Islet precursor cell (in vitro differentiated cells): ENCODE measurements around the gene BMAL2.

Source experiments
- DNase-seq: peaks from one replicate; pipeline ENCODE4 v3.0.0-alpha.2; 2018

BMAL2 gene

DNA sequence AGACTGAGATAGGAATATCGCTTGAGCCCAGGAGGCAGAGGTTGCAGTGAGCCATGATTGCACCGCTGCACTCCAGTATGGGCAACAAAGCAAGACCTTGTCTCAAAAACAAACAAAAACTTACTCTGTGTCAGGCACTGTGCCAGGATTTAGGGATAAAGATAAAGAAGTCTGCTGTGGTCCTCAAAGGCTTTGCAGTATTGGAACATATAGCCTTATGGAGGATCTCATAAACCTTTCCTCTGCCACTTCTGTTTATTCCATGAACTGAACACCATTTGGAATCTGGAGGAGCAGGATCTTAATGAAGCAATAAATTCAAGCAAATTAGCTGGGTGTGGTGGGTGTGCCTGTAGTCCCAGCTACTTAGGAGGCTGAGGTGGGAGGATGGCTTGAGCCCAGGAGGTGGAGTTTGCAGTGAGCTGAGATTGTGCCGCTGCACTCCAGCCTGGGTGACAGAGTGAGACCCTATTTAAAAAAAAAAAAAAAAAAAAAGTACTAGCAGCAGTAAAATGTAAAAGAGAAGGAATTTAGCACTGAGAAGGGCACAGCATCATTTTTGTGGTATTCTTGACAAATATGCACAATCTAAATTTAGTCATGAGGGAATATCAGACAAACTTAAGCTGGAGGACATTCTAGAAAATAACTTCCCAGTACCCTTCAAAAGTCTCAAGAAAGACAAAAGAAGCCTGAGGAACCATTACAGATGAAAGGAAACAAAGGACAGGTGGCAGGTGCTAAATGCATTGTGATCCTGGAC lies 27.1 kb downstream of the BMAL2 start:
- no peak for DNase-seq

DNA sequence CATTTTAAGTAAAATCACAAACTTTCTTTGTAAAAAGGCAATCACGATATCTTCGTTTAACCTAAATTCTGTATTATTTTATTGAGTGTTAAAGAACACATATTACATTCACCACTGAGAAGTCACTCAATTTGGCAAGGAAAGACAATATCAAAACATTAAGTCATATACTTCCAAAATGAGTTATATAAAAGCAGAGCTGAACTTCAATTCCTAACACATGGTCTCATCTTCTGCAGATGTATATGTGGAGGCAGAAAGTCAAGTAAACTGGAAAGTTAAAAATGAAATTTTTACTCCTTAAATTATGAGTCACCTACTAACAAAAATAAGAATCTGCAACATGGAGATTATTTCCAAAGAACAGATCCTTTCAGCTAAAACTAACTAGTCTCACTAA lies 28.7 kb downstream of the BMAL2 start:
- DNase-seq = no peak

DNA sequence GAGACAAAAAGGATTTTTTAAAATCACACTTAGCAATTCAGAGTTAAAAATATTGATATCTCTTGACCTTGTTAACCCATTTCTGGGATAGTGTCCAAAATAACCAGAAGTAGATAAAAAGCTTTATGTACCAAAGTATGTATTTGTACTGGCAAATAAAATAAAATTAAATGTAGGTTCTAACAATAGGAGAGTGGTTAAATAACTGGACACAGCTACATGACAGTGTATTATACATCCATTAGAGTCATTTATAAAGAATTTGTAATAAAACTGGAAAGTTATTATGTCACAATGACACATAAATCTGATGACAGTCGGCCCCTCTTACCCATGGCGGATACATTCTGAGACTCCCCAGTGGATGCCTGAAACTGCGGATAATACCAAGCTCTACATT lies 34.0 kb downstream of the BMAL2 start:
- no peak for DNase-seq

DNA sequence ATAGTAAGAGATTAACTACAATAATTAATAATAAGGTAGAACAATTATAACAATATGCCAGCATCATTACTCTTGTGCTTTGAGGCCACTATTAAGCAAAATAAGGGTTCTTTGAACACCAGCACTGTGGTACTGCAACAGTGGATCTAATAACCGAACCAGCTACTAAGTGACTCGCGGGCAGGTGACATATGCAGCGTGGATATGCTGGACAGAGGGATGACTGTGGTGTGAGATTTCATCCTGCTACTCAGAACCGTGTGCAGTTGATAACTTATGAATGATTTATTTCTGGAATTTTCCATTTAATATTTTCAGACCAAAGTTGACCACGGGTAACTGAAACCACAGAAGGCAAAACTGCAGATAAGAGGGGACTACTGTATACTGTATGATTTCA lies 34.4 kb downstream of the BMAL2 start:
- DNase-seq = peak; percentile 24

DNA sequence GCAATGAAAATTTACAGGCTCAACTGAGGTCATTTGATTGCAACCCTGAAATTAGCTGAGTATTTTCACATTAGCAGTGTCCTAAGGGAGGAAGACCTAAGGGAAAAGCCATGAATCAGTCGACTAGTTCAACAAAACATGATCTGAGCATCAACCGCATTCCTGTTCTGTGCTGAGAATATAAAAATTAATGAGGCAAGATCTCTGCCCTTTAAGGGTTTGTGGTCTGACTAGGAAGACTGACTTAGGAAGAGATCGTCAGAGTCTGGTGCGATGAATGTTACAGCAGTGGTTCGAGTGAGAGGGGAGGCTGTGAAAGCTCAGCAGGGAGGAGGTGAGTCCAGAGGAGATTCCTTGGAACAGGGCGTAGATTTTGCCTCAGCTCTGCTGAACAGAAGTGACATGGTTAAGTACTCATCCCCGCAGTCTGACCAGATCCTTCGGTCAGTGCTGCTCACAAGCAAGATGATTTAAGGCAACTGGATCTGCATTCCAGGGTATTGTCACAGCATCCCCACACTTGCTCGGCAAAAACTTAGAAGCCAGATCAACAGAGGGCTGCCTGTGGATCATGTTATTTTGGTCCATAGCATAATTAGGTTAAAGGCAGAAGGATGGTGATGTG lies 49.6 kb downstream of the BMAL2 start:
- no peak for DNase-seq
